GM04503 (cell line): ENCODE measurements around the gene LBHD1.
"Not testable (repeated sequence)": the region's sequence is repeated elsewhere in the genome, so short reads cannot be mapped to it uniquely, and the experiment has no call there.

Experiments
- DNase-seq: peaks from one replicate; pipeline ENCODE4 v3.0.0-alpha.2; 2012; ENCODE audit warnings: low read depth

LBHD1 gene

DNA sequence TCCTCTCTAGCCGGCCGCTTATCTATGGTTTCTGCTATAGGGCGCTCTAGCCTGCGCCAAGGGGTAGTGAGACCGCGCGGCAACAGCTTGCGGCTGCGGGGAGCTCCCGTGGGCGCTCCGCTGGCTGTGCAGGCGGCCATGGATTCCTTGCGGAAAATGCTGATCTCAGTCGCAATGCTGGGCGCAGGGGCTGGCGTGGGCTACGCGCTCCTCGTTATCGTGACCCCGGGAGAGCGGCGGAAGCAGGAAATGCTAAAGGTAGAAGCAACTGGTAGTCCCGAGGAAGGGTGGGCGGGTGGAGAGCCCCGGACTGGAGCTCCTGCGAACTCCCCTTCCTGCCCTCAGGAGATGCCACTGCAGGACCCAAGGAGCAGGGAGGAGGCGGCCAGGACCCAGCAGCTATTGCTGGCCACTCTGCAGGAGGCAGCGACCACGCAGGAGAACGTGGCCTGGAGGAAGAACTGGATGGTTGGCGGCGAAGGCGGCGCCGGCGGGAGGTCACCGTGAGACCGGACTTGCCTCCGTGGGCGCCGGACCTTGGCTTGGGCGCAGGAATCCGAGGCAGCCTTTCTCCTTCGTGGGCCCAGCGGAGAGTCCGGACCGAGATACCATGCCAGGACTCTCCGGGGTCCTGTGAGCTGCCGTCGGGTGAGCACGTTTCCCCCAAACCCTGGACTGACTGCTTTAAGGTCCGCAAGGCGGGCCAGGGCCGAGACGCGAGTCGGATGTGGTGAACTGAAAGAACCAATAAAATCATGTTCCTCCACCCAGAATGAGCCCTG is at the start of gene LBHD1, which contains the start of gene UQCC3:
TSS of gene LBHD1 (minus strand) at position 660 of the 782 bp plus-strand sequence. CDS start 2,236 bp downstream, outside the sequence.
TSS of gene UQCC3 (plus strand) at position 66 of the 782 bp plus-strand sequence. CDS start at position 139, 73 bp downstream.
- DNase-seq = peak; percentile 47

DNA sequence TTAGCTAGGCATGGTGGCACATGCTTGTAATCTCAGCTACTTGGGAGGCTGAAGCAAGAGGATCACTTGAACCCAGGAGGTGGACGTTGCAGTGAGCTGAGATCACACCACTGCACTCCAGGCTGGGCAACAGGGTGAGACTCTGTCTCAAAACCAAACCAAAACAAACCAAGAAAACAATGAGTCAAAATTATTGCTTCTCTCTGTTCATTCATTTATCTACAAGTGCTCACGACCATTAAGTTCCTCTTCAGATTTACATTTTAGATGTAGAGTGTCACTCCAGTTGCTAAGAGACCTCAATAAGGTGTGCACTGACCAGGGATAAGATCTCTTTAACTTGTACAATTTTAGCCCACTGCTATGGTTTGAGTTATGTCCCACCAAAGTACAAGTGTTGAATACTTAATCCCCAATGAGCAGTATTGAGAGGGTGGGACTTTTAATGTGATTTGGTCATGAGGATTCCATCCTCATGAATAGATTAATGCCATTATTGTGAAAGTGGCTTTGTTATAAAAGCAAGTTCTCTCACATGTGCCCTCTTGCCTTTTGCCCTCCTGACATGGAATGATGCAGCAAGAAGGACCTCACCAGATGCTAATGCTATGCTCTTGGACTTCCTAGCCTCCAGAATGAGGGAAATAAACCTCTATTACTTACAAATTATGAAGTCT is 47.4 kb upstream of the LBHD1 start:
- DNase-seq = no peak

DNA sequence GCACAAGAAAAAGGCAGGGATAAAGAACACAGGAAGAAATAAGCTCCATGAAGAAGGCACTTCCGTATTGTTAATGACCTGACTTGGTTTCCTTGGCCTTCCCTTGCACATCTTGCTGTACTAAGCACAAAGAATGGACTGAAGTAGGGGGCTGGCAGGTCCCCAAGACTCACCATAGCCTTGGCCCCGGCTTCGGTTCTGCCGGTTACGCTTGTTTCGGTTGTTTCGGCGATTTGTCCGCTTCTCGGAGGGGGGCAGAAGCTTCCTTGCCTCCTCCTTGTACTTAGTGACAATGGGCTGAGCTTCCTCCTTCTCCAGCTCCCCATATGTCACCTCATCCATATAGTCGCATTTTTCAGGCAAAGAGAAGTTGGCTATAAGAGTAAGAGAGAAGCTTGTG is 44.7 kb upstream of the LBHD1 start:
- no peak for DNase-seq

DNA sequence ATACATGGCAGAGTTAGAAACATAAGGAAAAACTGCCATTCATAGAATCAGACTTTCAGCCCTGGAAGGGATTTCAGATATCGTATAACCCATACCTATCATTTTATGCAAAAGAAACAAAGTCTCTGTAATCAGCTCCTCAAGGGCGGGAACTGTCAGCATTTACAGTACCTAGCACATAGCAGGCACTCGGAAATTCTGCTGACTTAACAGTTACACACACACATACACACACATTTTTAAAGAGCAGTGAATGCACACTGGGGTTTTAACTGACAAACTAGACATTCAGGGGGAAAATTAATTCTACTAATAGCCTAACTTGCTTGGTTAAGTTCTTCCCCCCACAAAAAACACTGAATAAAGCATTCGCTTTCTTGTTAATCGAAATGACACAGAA is 44.1 kb upstream of the LBHD1 start:
- no peak for DNase-seq

DNA sequence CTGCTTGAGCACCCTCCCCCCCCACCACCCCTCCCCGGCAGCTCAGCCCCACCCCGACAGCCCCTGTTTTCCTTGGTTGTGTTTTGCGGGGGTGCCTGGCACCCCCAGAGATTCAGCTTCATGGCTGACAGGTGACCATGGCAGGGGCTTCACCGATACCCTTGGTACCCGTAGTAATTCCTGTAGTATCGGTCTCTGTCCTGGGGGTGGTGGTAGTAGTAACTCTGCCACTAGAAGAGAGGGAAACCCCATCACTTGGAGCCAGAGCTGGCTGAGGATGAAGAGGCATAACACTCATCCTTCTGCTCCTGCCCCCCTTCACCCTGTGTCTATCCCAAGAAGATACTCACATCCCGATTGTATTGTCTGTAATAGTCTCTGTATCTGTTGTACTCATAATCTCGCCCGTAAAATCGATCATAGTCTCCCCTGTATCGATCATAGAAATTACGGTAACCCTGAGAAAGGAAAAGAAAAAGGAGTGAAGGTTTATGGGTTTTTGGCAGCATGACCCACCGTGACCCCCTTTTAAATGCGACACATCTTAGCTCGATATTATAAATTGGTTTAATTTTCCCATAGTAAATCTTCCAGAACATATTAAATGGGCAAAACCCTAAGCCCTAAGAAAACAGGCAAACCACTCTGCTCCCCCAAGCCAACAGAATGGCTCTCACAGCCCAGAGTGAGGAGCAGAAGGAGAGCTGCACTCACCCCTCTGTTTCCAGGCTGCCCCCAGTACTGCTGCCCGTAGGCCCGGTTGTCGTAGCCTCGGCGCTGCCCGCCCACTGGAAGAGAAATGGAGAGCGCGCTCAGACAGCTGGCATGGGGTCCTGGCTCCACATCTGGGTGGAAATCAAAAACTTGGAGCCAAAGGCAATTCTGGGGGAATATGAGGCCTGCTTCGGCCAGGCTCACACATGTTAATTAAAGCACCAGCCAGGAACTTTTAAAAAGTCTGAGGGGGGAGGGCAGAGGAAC is 43.4 kb upstream of the LBHD1 start:
- no peak for DNase-seq

DNA sequence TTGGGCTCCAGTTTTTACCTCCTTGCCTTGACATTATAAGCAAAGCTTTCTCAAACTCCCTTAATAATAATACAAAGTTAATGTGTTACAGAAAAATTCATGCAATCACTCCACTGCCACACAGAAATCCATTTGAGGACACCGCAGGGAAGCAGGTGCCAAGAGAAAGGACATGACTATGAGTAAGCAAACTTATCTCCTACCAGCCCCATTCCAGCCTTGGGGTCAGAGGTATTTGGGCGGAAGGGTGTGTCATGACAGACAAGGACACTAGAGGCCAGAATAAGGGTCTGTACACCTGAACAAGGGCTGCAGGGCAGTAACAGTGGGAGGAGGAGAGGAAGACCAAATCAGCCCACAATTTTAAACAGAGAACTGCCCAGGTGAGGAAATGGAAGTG is 41.3 kb upstream of the LBHD1 start:
- DNase-seq = no peak

DNA sequence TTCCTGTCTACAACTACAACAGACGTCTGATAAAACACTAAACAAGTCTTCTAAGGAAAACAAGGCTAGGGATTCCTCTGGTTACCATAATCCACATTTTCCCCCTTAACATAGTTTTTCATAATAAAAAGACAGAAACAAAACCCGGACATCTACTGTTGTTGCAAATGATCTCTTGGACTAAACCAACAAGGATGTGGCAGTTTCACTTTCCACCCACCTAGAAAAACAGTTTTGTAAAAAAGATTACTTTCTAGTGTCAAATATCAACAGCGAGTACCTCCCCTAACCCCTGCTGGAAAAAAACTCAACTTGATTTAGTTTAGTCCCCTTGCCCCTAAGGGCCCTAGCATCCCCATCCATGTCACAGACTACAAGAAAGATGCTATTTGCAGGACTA is 40.8 kb upstream of the LBHD1 start:
- no peak for DNase-seq

DNA sequence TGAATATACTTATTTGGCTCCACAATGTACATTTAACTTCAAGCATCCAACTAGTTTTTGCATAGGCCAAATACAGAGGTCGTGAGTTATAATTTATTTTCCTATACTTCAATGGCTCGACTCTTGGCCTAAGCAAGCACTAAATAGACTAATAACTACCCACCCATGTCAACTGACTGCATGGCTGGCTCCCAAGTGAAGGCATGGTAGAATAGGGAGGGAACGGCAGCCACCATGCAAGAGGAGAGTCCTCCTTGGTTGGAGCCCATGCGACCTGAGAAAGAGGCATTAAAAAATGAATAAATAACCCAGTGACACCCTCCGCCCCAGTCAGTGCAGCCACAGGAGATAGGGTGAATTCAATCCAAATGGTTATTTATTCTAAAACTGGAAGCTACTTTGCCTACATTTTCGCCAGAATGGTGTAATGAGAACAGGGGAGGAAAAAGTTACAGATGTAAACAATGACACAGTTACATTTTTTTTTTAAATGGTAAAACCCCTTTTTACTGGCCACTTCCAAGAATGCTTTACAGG is 40.3 kb upstream of the LBHD1 start:
- DNase-seq = no peak

DNA sequence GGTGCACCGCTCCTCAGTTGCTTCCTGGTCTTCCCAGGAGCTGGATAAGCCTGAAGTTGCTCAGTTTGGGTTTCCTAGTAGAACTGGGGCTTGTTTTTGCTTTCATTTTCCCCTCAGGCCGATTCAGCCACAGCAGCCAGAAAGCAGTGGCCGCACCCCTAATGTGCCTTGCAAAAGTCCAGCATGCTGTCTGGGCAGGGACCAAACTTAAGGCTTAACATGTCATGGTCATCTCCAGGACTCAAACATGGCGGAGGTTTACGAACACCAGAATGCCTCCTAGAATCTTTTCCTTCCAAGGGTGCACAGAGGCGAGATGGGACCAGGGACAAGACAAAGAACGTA is 37.9 kb upstream of the LBHD1 start:
- DNase-seq = no peak

DNA sequence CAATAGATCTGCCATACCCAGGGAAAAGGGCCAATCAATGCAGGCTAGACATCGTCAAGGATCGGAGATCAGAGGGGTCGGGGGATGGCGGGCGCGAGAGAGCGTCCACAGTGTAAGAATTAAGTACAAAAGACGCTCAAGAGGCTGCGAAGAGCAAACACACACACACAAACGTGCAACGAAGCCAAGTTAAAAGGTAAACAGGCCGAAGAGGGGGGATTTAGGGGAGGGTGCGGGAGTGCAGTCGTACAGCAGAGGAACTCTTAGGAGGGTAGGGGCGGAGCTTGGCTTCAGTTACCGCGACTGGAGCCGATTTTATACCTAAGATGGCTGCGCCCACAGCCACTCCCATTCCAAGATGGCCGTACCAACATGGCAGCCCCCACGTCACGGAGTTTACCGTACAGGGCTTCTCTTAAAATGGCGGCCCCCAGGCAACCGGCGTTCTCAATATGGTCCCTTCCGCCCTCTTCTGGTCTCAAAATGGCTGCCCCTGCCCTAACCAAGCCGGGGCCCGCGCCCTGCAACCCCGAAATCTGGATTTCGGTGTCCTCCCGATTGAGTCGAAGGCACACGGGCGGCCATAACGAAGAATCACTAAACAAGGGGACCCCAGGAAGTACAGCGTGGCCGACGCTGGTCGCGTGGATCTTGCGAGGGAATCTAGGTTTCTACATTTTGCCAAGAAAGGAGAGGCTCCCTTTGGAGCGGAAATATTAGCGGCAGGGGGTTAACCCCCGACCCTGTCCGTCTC is 37.4 kb upstream of the LBHD1 start:
- DNase-seq = peak; percentile 84

DNA sequence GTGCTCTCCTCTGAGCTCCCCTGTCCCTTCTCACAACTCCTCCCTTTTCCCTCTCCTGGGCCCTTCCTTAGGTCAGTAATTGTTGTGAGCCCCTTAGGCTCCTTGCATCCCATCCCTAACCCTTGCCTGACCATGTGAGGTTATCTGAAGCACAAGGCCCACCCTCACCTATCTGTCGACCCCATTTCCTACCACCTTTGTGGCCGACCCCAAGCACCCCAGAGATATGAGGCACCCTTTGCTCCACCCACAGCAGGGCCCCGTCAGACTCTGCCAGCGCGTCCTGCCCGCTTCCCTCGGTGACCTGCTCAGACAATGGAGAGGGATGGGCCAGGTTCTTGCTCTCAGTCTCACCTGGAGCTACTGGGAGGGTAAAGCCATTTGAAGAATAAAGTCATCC is 36.7 kb upstream of the LBHD1 start:
- no peak for DNase-seq

DNA sequence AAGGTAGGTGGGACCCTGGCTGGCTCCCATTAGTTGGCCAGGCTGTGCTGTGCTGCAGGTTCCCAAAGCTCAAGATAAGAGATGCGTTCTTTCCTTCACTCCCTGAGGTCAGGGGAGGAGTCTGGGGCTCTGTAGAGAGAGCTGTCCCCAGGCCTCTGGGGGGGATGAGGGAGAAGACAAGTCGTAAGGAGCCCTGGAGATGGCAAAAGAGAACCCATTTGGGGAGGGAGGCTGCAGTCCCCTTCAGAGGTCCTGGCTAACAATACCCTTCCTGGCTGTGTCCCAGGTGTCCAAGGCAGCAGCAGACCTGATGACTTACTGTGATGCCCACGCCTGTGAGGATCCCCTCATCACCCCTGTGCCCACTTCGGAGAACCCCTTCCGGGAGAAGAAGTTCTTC is 36.3 kb upstream of the LBHD1 start:
- DNase-seq = no peak

DNA sequence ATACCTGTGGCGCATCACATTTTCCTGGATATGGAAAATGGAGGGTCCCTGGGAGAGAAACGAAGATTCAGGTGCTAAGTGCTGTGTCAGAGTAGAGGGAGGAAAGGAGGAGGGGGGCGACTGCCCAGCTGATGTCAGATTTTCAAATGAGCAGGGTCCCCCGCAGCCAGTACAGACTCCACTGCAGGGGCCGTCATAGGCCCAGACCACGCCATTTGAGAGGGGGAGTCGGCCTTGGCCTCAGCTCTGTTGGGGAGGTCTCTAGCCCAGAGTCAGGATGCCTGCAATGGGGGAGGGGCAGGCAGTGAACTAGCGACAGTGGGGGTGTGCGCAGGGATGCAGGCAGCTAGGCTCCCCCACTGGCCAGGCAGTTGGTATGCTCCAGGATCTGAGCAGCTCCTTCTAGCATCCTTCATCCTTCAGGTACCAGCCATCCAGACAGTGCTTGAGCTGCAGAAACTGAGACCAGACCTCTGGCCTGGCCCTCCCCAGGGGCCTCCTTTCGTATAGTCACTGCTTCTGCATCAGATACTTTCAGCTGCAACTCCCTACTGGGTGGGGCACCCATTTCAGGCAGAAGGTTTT is 35.3 kb upstream of the LBHD1 start, which contains the start of the genes BSCL2 and GNG3:
TSS of gene BSCL2 (minus strand) at position 148 of the 585 bp plus-strand sequence. CDS start 229 bp downstream, outside the sequence.
TSS of gene GNG3 (plus strand) at position 400 of the 585 bp plus-strand sequence. CDS start 620 bp downstream, outside the sequence.
- DNase-seq = no peak

DNA sequence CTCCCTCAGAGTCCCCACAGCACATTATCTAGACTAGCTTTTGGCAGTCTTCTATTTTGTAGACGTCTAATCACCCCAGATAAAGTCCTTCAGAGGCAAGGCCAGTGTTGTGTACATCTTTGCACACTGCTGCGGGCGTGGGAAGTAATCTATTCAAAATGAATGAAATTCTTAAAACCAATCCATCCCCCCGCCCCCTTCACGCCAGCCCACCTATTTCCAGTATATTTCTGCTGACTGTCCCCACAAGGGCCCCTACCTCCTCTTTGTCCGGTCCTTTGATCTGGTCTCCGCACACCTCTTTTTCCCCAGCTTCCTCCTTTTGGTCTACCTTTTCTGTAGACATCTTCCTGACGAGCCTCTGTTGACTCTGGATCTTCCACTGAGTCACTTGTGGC is 34.8 kb upstream of the LBHD1 start:
- DNase-seq = no peak

DNA sequence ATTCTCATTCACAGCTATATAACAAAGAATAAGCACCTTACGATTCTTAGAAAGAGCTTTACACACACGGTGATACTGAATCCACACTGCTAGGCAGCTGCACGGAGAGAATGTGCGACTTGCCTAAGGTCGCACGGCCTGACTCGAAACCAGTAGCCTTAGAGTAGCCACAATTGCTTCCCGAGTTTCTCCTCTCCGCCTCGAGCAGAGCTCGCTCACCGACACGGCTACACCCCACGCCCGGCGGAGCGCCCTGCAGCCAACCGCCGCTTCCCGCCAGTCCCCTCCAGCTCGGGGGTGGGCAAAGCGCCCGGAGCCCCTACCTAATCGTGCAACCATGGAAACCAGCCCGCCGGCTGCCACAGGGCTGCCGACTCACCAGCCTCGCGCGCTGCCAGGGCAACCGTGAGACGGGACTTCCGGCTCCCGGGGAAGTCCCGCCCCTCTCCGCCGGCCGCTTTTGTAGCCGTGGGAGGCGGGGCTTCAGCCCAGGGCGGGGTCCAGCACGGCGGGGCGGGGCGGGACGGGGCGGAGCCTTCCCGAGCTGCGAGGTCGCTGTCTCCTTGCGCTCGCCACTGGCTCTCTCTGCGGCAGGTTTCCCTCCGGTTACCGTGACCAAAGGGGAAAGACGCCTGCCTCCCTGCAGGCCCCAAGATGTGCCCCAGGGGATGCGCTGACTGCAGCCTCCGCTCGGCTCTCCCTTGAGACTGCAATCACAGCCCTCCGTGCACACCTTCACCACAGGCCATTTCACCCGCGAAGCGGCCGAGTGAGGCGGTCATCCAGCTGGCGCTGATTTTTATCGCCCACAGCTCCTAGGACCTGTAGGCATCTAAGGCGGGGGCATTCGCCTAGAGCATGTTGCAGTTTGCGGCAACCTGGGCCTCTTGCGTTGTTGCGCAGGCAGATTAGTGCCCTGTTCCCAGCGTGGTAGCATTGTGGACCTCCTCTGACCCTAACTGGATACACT is 34.1 kb upstream of the LBHD1 start:
- DNase-seq = no peak

DNA sequence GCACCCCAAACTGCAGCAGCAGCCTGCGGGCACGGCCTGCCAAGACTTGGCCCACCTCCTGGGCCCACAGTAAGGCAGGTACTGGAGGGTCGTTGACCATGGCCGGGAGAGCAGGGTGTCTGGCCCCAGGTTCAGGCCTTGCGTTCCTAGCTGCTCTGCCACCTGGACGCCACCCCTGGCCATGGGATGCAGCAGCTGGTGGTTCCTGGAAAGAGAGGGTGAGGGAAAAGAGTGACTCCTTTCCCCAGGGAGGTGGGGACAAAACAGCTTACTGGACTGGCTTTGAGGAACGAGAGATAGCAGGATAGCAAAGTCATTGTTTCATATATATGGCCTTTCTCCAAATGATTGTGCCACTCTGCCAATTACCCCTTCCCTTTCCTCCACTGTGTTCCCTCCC is 33.3 kb upstream of the LBHD1 start:
- DNase-seq = no peak

DNA sequence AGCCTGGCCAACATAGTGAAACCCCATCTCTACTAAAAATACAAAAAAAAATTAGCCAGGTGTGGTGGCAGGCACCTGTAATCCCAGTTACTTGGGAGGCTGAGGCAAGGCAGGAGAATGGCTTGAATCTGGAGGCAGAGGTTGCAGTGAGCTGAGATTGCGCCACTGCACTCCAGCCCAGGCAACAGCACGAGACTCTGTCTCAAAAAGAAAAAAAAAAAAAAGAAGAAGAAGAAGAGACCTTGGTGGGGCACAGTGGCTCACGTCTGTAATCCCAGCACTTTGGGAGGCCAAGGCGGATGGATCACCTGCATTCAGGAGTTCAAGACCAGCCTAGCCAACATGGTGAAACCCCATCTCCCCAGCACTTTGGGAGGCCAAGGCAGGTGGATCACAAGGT is 31.9 kb upstream of the LBHD1 start:
- not testable (repeated sequence) for DNase-seq

DNA sequence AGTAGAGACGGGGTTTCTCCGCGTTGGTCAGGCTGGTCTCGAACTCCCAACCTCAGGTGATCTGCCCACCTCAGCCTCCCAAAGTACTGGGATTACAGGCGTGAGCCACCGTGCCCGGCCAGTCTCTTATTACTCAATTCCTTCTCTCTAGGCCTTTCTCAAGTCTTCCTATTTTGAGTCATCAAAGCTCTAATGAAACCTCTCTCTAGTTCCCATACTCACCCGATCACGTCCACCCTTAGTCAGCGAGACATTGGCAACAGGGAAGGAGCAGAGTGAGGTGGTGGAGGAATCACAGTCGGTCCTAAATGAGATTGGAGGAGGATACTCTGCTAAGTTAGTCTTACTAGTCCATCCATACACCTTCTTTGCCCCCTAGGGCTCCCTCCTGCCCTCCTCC is 30.2 kb upstream of the LBHD1 start:
- no peak for DNase-seq

DNA sequence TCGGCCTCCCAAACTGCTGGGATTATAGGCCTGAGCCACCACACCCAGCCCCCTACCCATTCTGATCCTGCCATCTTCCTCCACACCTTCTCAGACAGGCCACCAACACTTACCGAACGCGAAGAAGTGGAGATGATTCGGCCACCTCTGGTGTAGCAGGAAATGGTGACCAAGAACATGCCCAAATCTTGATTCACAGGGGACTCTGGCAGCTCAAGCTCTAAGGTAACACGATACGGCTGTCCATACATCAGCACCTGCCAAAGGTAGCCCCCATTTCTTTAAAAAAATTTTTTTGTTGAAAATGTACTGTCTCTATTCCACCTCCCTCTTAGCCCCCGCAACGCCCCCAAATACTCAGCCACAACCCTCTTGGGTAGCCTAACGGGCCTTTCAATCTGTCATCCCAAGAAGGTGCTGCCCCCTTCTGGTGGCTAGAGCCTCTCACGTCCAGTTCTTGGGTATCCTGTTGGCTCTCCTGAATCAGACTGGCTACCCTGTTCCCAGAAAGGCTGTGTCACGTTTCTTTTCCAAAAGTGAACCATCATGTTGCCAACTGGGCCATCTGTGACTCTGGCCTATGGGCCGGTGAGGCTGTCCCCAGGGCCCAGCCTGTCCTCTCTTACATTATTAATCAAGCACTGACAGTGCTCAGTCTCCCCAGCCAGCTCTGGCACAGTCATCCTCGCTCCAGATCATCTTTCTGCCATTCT is 22.5 kb upstream of the LBHD1 start:
- no peak for DNase-seq
